Mesothelial cell of epicardium (in vitro differentiated cells): ENCODE data around the gene MFN1. TPM values are rescaled to one million over a fixed set of nuclear protein-coding genes. Genes with fewer than 3 reads are reported as not detected.
"Not testable (repeated sequence)": the region's sequence is repeated elsewhere in the genome, so short reads cannot be mapped to it uniquely, and the experiment has no call there.

ENCODE experiments used
- DNase-seq, 2 experiments: peaks; one replicate each; pipeline ENCODE4 v3.0.0; 2021; ENCODE audit warnings: low spot score in 2 of 2; ENCODE audit not compliant: unreplicated experiment in 2 of 2
- H3K27ac Mint-ChIP-seq: 2 replicates; pipeline ENCODE4 v1.8.0; 2021; ENCODE audit warnings: mixed read lengths
- H3K27me3 Mint-ChIP-seq: 2 replicates; pipeline ENCODE4 v1.8.0; 2021; ENCODE audit warnings: low read depth, mixed read lengths
- H3K36me3 Mint-ChIP-seq: 2 replicates; pipeline ENCODE4 v1.8.0; 2021; ENCODE audit warnings: mixed read lengths
- H3K4me1 Mint-ChIP-seq: 2 replicates; pipeline ENCODE4 v1.8.0; 2021; ENCODE audit warnings: mixed read lengths
- H3K4me3 Mint-ChIP-seq: 2 replicates; pipeline ENCODE4 v1.8.0; 2021; ENCODE audit warnings: mild to moderate bottlenecking, moderate library complexity, mixed read lengths
- H3K9me3 Mint-ChIP-seq: 2 replicates; pipeline ENCODE4 v1.8.0; 2021; ENCODE audit warnings: mixed read lengths
- total RNA-seq: library from RNA; stranded (reverse); gene quantifications from 3 replicates; pipeline ENCODE4 v1.2.1, GENCODE V29; 2021
- TF ChIP-seq, protein P1 (sequence below): fragments of 200-600 bp; sonication (generic); IDR thresholded peaks from one replicate; pipeline ENCODE4 v1.5.0; 2021; ENCODE audit warnings: antibody characterized with exemption; ENCODE audit not compliant: unreplicated experiment

MFN1 gene
- total RNA-seq, 1 donor from 2014 or later, result 64.7 TPM

GRCh38 chr3:179302111-179302510, 45.4 kb upstream of the MFN1 start:
- peaks cover 15% of the 10 kb centered on the region for H3K9me3 Mint-ChIP-seq
- TF ChIP-seq, protein P1, sequence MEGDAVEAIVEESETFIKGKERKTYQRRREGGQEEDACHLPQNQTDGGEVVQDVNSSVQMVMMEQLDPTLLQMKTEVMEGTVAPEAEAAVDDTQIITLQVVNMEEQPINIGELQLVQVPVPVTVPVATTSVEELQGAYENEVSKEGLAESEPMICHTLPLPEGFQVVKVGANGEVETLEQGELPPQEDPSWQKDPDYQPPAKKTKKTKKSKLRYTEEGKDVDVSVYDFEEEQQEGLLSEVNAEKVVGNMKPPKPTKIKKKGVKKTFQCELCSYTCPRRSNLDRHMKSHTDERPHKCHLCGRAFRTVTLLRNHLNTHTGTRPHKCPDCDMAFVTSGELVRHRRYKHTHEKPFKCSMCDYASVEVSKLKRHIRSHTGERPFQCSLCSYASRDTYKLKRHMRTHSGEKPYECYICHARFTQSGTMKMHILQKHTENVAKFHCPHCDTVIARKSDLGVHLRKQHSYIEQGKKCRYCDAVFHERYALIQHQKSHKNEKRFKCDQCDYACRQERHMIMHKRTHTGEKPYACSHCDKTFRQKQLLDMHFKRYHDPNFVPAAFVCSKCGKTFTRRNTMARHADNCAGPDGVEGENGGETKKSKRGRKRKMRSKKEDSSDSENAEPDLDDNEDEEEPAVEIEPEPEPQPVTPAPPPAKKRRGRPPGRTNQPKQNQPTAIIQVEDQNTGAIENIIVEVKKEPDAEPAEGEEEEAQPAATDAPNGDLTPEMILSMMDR, result no peak
- H3K27ac Mint-ChIP-seq, result no peak overlapping the region
- H3K36me3 Mint-ChIP-seq, result no peaks in the 10 kb centered on the region
- H3K27me3 Mint-ChIP-seq, result peaks cover 2% of the 10 kb centered on the region
- H3K4me3 Mint-ChIP-seq, result no peak overlapping the region
- peaks cover 2% of the 10 kb centered on the region for H3K4me1 Mint-ChIP-seq
- no peak for DNase-seq

GRCh38 chr3:179304605-179305004, 42.9 kb upstream of the MFN1 start:
- TF ChIP-seq, protein P1, result no peak
- DNase-seq, result no peak
- no peak overlapping the region for H3K4me3 Mint-ChIP-seq

DNA sequence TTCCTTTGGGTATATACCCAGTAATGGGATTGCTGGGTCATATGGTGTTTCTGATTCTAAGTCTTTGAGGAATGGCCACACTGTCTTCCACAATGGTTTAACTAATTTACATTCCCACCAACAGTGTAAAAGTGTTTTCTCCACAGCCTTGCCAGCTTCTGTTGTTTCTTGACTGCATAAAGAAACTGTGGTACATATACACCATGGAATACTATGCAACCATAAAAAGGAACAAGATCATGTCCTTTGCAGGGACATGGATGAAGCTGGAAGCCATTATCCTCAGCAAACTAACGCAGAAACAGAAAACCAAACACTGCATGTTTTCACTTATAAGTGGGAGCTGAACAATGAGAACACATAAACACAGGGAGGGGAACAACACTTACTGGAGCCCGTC, 40.1 kb upstream of the MFN1 start:
- H3K36me3 Mint-ChIP-seq, H3K4me1 Mint-ChIP-seq, DNase-seq, H3K4me3 Mint-ChIP-seq, H3K27ac Mint-ChIP-seq, H3K9me3 Mint-ChIP-seq, H3K27me3 Mint-ChIP-seq: not testable (repeated sequence)

More at GRCh38 chr3:179304605-179305004, 42.9 kb upstream of the MFN1 start:
- Mint-ChIP-seq H3K27me3 (no peaks in the 10 kb centered on the region), H3K4me1 (peaks cover 2% of the 10 kb centered on the region), H3K9me3 (peaks cover 3% of the 10 kb centered on the region), H3K36me3 (no peaks in the 10 kb centered on the region), H3K27ac (no peak overlapping the region)

GRCh38 chr3:179308001-179308400, 39.5 kb upstream of the MFN1 start:
- no peak overlapping the region for H3K27ac Mint-ChIP-seq
- H3K9me3 Mint-ChIP-seq, result no peaks in the 10 kb centered on the region
- H3K36me3 Mint-ChIP-seq, result no peaks in the 10 kb centered on the region
- H3K4me3 Mint-ChIP-seq, result no peak overlapping the region
- no peaks in the 10 kb centered on the region for H3K27me3 Mint-ChIP-seq
- no peaks in the 10 kb centered on the region for H3K4me1 Mint-ChIP-seq
- no peak for DNase-seq
- TF ChIP-seq, protein P1, result no peak

GRCh38 chr3:179309225-179310078, 38.1 kb upstream of the MFN1 start:
- H3K27me3 Mint-ChIP-seq, result no peaks in the 10 kb centered on the region
- no peaks in the 10 kb centered on the region for H3K36me3 Mint-ChIP-seq
- H3K27ac Mint-ChIP-seq, result no peak overlapping the region
- no peaks in the 10 kb centered on the region for H3K4me1 Mint-ChIP-seq
- no peak for DNase-seq
- TF ChIP-seq, protein P1, result no peak
- no peaks in the 10 kb centered on the region for H3K9me3 Mint-ChIP-seq
- H3K4me3 Mint-ChIP-seq, result no peak overlapping the region

DNA sequence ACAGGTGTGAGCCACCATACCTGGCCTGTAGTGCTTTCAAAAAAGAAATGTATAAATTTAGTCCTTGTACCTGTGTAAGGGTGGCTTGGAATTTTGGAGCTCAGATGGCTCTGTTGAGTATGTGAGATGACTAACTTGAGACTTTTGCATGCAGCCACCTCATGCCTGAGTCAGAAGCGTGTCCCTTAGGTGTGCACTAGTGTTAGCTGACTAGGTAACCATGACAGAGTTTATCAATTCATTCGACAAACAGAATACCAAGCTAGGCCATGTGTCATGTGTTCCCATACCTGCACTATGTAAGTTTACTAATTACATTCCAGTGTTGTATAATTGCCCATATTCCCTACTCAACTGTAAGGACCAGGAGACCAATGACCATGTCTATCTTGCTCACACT, 28.6 kb upstream of the MFN1 start:
- Mint-ChIP-seq H3K27ac (no peak overlapping the region), H3K27me3 (no peaks in the 10 kb centered on the region), H3K4me3 (no peak overlapping the region)

More for the DNA sequence above, 28.6 kb upstream of the MFN1 start:
- H3K4me1 Mint-ChIP-seq, result peaks cover 13% of the 10 kb centered on the region
- TF ChIP-seq, protein P1, result no peak
- H3K9me3 Mint-ChIP-seq, result no peaks in the 10 kb centered on the region
- no peaks in the 10 kb centered on the region for H3K36me3 Mint-ChIP-seq
- DNase-seq, result no peak
